NT2/D1 (cell line): ENCODE measurements around the gene SMIM5.

Source experiments
- YY1 ChIP-seq: IDR thresholded peaks from 2 replicates; pipeline ENCODE4 v1.6.1; 2011; ENCODE audit not compliant: insufficient read length, insufficient read depth
- ZNF274 ChIP-seq: IDR thresholded peaks from 2 replicates; pipeline ENCODE4 v1.6.1; 2011; ENCODE audit warnings: mild to moderate bottlenecking, low read depth, low read length

DNA sequence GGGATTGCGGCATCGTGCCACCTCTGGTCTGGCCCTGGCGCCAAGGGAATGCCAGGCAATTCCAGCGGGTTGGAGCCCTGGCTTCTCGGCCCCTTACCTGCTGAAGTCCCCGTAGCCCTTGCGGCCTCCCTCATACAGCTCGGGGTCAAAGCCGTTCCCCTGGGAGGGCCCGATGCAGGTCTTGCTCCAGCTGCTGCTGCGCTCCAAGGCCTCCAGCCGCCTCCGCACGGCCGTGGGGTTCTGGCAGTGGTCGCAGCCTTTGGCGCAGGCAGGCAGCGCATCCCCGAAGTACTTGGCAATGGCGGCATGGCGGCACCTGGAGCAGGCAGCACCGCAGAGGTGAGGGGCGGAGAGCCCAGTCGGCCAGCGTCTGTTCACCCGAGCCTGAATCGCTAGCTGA, 1.9 kb upstream of the SMIM5 start:
- TF ChIP-seq ZNF274 (no peak), YY1 (no peak)
